ENCODE data around the gene CNTROB.

DNA sequence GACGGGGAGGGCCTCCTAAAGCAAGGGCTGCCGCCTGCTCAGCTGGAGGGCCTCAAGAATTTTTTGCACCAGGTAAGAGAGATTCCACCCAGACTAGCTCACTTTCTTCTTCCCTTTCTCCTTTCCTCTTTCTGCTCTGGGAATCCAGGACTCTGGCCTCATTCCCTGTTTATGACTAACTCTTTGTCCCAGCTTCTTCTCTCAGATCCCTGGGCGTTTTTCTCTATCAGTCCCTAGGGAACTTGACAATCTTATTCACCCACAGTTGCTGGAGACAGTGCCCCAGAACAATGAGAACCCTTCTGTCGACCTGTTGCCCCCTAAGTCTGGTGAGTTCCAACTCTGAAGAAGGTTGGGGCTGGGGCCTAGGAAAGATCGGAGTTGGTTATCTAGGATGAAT lies 15.6 kb downstream of the CNTROB start:
- TF ChIP-seq, protein P1, sequence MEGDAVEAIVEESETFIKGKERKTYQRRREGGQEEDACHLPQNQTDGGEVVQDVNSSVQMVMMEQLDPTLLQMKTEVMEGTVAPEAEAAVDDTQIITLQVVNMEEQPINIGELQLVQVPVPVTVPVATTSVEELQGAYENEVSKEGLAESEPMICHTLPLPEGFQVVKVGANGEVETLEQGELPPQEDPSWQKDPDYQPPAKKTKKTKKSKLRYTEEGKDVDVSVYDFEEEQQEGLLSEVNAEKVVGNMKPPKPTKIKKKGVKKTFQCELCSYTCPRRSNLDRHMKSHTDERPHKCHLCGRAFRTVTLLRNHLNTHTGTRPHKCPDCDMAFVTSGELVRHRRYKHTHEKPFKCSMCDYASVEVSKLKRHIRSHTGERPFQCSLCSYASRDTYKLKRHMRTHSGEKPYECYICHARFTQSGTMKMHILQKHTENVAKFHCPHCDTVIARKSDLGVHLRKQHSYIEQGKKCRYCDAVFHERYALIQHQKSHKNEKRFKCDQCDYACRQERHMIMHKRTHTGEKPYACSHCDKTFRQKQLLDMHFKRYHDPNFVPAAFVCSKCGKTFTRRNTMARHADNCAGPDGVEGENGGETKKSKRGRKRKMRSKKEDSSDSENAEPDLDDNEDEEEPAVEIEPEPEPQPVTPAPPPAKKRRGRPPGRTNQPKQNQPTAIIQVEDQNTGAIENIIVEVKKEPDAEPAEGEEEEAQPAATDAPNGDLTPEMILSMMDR (IDR thresholded peaks at IDR 0.05) = no peak
- TF ChIP-seq, protein P2, sequence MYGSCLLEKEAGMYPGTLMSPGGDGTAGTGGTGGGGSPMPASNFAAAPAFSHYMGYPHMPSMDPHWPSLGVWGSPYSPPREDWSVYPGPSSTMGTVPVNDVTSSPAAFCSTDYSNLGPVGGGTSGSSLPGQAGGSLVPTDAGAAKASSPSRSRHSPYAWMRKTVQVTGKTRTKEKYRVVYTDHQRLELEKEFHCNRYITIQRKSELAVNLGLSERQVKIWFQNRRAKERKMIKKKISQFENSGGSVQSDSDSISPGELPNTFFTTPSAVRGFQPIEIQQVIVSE (CRISPR knock-in tag; IDR thresholded peaks at IDR 0.05; ENCODE audit: borderline replicate concordance) = no peak
- TF ChIP-seq, protein P3, sequence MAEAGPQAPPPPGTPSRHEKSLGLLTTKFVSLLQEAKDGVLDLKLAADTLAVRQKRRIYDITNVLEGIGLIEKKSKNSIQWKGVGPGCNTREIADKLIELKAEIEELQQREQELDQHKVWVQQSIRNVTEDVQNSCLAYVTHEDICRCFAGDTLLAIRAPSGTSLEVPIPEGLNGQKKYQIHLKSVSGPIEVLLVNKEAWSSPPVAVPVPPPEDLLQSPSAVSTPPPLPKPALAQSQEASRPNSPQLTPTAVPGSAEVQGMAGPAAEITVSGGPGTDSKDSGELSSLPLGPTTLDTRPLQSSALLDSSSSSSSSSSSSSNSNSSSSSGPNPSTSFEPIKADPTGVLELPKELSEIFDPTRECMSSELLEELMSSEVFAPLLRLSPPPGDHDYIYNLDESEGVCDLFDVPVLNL (CRISPR knock-in tag; IDR thresholded peaks at IDR 0.05; ENCODE audit: borderline replicate concordance, low read depth) = no peak
- TF ChIP-seq TCF7 (CRISPR knock-in tag; IDR thresholded peaks at IDR 0.05; ENCODE audit: low read depth) = no peak
- TF ChIP-seq FOXJ3 (CRISPR knock-in tag; IDR thresholded peaks at IDR 0.05; ENCODE audit: borderline replicate concordance) = no peak
- TF ChIP-seq TEAD1 (CRISPR knock-in tag; IDR thresholded peaks at IDR 0.05) = no peak
- no peak for TF ChIP-seq CREB1 (CRISPR knock-in tag; IDR thresholded peaks at IDR 0.05)
- no peak for TF ChIP-seq SP1 (CRISPR knock-in tag; conservative IDR thresholded peaks at IDR 0.05)
- TF ChIP-seq, protein P4, sequence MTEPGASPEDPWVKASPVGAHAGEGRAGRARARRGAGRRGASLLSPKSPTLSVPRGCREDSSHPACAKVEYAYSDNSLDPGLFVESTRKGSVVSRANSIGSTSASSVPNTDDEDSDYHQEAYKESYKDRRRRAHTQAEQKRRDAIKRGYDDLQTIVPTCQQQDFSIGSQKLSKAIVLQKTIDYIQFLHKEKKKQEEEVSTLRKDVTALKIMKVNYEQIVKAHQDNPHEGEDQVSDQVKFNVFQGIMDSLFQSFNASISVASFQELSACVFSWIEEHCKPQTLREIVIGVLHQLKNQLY (CRISPR knock-in tag; IDR thresholded peaks at IDR 0.05) = no peak
- no peak for TF ChIP-seq ZBTB21 (CRISPR knock-in tag; IDR thresholded peaks at IDR 0.05; ENCODE audit: borderline replicate concordance)
- no peak for TF ChIP-seq ELF4 (CRISPR knock-in tag; IDR thresholded peaks at IDR 0.05; ENCODE audit: low read depth)
- TF ChIP-seq SMAD3 (CRISPR knock-in tag; IDR thresholded peaks at IDR 0.05; ENCODE audit: borderline replicate concordance) = no peak
- TF ChIP-seq GRHL2 (CRISPR knock-in tag; IDR thresholded peaks at IDR 0.05; ENCODE audit: insufficient replicate concordance, severe bottlenecking) = no peak
- TF ChIP-seq EMX1 (CRISPR knock-in tag; IDR thresholded peaks at IDR 0.05) = no peak
